ENCODE results near the gene KIZ. TPM values are rescaled to one million over a fixed set of nuclear protein-coding genes. Genes with fewer than 3 reads are reported as not detected.
A peak's percentile ranks its signal among the peaks of the same experiment; 100 is the strongest.

The KIZ gene
- total RNA-seq, 1 experiment from 2014 or later: 13.4 TPM

GRCh38 chr20:21114584-21114983, 11.3 kb upstream of the KIZ start:
- no peaks in the 10 kb centered on the region for H3K79me2 ChIP-seq (ENCODE audit: low read length)
- POLR2A ChIA-PET (ENCODE audit: unreplicated experiment): no interaction called here
- H3K9ac ChIP-seq (ENCODE audit: low read length): no peak overlapping the region
- intact Hi-C loops (cut with micrococcal nuclease): no loop called here
- ATAC-seq (no peak), DNase-seq (no peak)
- no peak for TF ChIP-seq EZH2 (IDR thresholded peaks at IDR 0.05; ENCODE audit: low read length, unreplicated experiment)
- TF ChIP-seq CTCF (conservative IDR thresholded peaks at IDR 0.05; ENCODE audit: low read depth, low read length): no peak
- TF ChIP-seq EZH2phosphoT487 (IDR thresholded peaks at IDR 0.05; ENCODE audit: borderline replicate concordance, low read length): no peak
- CTCF ChIA-PET: no interaction called here
- H3K4me3 ChIP-seq (ENCODE audit: low read length): no peak overlapping the region
- H3K27me3 ChIP-seq (ENCODE audit: low read length): peaks cover 34% of the 10 kb centered on the region
- no peaks in the 10 kb centered on the region for H3K9me2 ChIP-seq (replicated peaks; ENCODE audit: low read length)
- no peaks in the 10 kb centered on the region for H3K9me3 ChIP-seq (ENCODE audit: low read length)
- H4K20me1 ChIP-seq (ENCODE audit: low read length): no peaks in the 10 kb centered on the region
- no peaks in the 10 kb centered on the region for H3F3A ChIP-seq (ENCODE audit: low read length, unreplicated experiment)
- no TSS peak for BruUV-seq (replicated peaks)
- no peak overlapping the region for H3K4me2 ChIP-seq (ENCODE audit: low read length)
- no peaks in the 10 kb centered on the region for H3K36me3 ChIP-seq (ENCODE audit: low read depth, low read length)
- no peak overlapping the region for H3K27ac ChIP-seq (ENCODE audit: low read length)
- H3K4me1 ChIP-seq (ENCODE audit: insufficient read depth, low read length): peaks cover 7% of the 10 kb centered on the region
- no peak overlapping the region for H2AFZ ChIP-seq (ENCODE audit: low read length)

GRCh38 chr20:21117521-21117920, 8.4 kb upstream of the KIZ start:
- Histone ChIP-seq H3F3A (ENCODE audit: low read length, unreplicated experiment) (no peaks in the 10 kb centered on the region), H3K27ac (ENCODE audit: low read length) (no peak overlapping the region), H3K9me3 (ENCODE audit: low read length) (no peaks in the 10 kb centered on the region), H3K4me3 (ENCODE audit: low read length) (no peak overlapping the region), H2AFZ (ENCODE audit: low read length) (no peak overlapping the region), H3K9me2 (replicated peaks; ENCODE audit: low read length) (no peaks in the 10 kb centered on the region), H3K79me2 (ENCODE audit: low read length) (no peaks in the 10 kb centered on the region), H3K27me3 (ENCODE audit: low read length) (peaks cover 14% of the 10 kb centered on the region; the same call in 1 of the 2 replicates), H4K20me1 (ENCODE audit: low read length) (no peaks in the 10 kb centered on the region), H3K9ac (ENCODE audit: low read length) (no peak overlapping the region), H3K36me3 (ENCODE audit: low read depth, low read length) (no peaks in the 10 kb centered on the region), H3K4me1 (ENCODE audit: insufficient read depth, low read length) (peaks cover 7% of the 10 kb centered on the region), H3K4me2 (ENCODE audit: low read length) (no peak overlapping the region)
- DNase-seq (no peak), ATAC-seq (no peak)
- ChIA-PET POLR2A (ENCODE audit: unreplicated experiment) (no interaction called here), CTCF (no interaction called here)
- BruUV-seq (replicated peaks): no TSS peak
- TF ChIP-seq EZH2phosphoT487 (IDR thresholded peaks at IDR 0.05; ENCODE audit: borderline replicate concordance, low read length) (no peak), CTCF (conservative IDR thresholded peaks at IDR 0.05; ENCODE audit: low read depth, low read length) (no peak), EZH2 (IDR thresholded peaks at IDR 0.05; ENCODE audit: low read length, unreplicated experiment) (no peak)
- intact Hi-C loops (cut with micrococcal nuclease): no loop called here

- no peak for ATAC-seq
Measured at GRCh38 chr20:21118138-21118537, 7.7 kb upstream of the KIZ start.

More at GRCh38 chr20:21118138-21118537, 7.7 kb upstream of the KIZ start:
- peaks cover 7% of the 10 kb centered on the region for H3K4me1 ChIP-seq (ENCODE audit: insufficient read depth, low read length)
- no peaks in the 10 kb centered on the region for H3F3A ChIP-seq (ENCODE audit: low read length, unreplicated experiment)
- H2AFZ ChIP-seq (ENCODE audit: low read length): no peak overlapping the region
- ChIA-PET POLR2A (ENCODE audit: unreplicated experiment) (no interaction called here), CTCF (no interaction called here)
- H4K20me1 ChIP-seq (ENCODE audit: low read length): no peaks in the 10 kb centered on the region
- no peaks in the 10 kb centered on the region for H3K36me3 ChIP-seq (ENCODE audit: low read depth, low read length)
- no peak overlapping the region for H3K27ac ChIP-seq (ENCODE audit: low read length)
- BruUV-seq (replicated peaks): no TSS peak
- H3K9ac ChIP-seq (ENCODE audit: low read length): no peak overlapping the region
- H3K4me3 ChIP-seq (ENCODE audit: low read length): no peak overlapping the region
- H3K4me2 ChIP-seq (ENCODE audit: low read length): 0 out of 2 replicates have a peak overlapping the region, but pooled peaks have one; percentile 3
- H3K79me2 ChIP-seq (ENCODE audit: low read length): no peaks in the 10 kb centered on the region
- intact Hi-C loops (cut with micrococcal nuclease): no loop called here
- TF ChIP-seq CTCF (conservative IDR thresholded peaks at IDR 0.05; ENCODE audit: low read depth, low read length) (no peak), EZH2 (IDR thresholded peaks at IDR 0.05; ENCODE audit: low read length, unreplicated experiment) (no peak), EZH2phosphoT487 (IDR thresholded peaks at IDR 0.05; ENCODE audit: borderline replicate concordance, low read length) (no peak)
- no peaks in the 10 kb centered on the region for H3K9me3 ChIP-seq (ENCODE audit: low read length)
- H3K27me3 ChIP-seq (ENCODE audit: low read length): peaks cover 14% of the 10 kb centered on the region; the same call in 1 of the 2 replicates
- DNase-seq: peak; percentile 47
- no peaks in the 10 kb centered on the region for H3K9me2 ChIP-seq (replicated peaks; ENCODE audit: low read length)
